ENCODE measurements around the gene EDC4. TPM values are rescaled to one million over a fixed set of nuclear protein-coding genes. Genes with fewer than 3 reads are reported as not detected.

EDC4 gene
- total and polyA plus RNA-seq, 9 of the 15 experiments (the other 6 are each of a cell fraction or from before 2014, with no cell fraction given), result 1.1 to 131 (median 74.0) TPM

DNA sequence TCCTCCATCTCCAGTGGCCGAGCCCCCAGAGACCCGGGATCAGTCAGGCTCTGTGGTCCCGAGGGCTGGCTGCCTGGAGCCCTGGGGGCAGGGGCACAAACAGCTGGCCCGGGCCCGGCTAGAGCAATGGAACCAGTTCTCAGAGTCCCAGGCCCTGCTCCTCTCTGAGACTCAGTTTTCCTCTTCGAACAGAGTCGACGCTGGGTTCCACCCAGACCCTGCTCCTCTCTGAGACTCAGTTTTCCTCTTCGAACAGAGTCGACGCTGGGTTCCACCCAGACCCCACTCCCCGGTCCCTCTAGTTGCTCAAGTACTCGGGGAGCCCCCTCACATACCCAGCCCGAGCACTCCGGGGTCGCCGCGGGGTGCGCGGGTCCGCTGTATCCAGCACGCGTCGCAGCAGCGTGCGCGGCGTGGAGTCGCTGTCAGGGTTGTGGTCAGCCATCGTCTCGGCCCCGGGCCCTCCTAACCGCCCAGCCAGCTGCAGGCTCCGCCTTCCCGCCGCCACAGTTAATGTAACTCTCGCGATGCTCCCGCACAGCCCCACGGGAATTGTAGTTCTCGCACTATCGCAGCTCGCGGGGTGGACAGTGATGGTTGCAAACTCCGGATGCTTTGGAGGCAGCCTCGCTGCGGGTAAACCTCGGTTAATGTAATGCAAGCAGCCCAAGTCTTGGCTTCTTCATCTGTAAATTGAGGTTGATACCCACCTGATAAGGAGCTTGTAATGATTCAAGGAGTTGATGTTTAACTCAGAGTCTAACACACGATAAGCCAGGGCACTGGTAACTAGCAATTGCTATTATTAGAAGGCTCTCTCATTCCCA lies 39.2 kb upstream of the EDC4 start (continued):
- TF ChIP-seq ZNF224 (CRISPR knock-in tag; IDR thresholded peaks at IDR 0.05) (no peak), PYGO2 (tag; IDR thresholded peaks at IDR 0.05) (no peak), HDAC3 (IDR thresholded peaks at IDR 0.05; ENCODE audit: borderline replicate concordance, partially characterized antibody) (no peak), CTBP1 (IDR thresholded peaks at IDR 0.05; ENCODE audit: borderline replicate concordance) (peak; percentile 70; the same call in 1 of the 2 replicates), SIX5 (IDR thresholded peaks at IDR 0.05; ENCODE audit: borderline replicate concordance in 1 of 2, insufficient read depth in 1 of 2, low read depth in 1 of 2, low read length in 2 of 2) (peak; percentile 93 to 95), CBX5 (IDR thresholded peaks at IDR 0.05; ENCODE audit: borderline replicate concordance, low read depth) (no peak), ZNF311 (CRISPR knock-in tag; IDR thresholded peaks at IDR 0.05) (no peak), TCF3 (CRISPR knock-in tag; IDR thresholded peaks at IDR 0.05) (peak; percentile 7; the same call in 1 of the 2 replicates), MAFF (IDR thresholded peaks at IDR 0.05; ENCODE audit: low read length) (peak; percentile 74; the same call in 1 of the 2 replicates), CXXC5 (CRISPR knock-in tag; IDR thresholded peaks at IDR 0.05) (peak; percentile 68), TSC22D4 (tag; IDR thresholded peaks at IDR 0.05) (no peak), MAZ (CRISPR knock-in tag; conservative IDR thresholded peaks at IDR 0.05 in 1 of 2, IDR thresholded peaks at IDR 0.05 in 1 of 2) (peak in 1 of 2 experiments; percentile 65; a peak in 3 of 4 replicates)
- TF ChIP-seq, protein P1, sequence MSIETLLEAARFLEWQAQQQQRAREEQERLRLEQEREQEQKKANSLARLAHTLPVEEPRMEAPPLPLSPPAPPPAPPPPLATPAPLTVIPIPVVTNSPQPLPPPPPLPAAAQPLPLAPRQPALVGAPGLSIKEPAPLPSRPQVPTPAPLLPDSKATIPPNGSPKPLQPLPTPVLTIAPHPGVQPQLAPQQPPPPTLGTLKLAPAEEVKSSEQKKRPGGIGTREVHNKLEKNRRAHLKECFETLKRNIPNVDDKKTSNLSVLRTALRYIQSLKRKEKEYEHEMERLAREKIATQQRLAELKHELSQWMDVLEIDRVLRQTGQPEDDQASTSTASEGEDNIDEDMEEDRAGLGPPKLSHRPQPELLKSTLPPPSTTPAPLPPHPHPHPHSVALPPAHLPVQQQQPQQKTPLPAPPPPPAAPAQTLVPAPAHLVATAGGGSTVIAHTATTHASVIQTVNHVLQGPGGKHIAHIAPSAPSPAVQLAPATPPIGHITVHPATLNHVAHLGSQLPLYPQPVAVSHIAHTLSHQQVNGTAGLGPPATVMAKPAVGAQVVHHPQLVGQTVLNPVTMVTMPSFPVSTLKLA (conservative IDR thresholded peaks at IDR 0.05), result peak; percentile 78 to 91
- TF ChIP-seq, protein P2, sequence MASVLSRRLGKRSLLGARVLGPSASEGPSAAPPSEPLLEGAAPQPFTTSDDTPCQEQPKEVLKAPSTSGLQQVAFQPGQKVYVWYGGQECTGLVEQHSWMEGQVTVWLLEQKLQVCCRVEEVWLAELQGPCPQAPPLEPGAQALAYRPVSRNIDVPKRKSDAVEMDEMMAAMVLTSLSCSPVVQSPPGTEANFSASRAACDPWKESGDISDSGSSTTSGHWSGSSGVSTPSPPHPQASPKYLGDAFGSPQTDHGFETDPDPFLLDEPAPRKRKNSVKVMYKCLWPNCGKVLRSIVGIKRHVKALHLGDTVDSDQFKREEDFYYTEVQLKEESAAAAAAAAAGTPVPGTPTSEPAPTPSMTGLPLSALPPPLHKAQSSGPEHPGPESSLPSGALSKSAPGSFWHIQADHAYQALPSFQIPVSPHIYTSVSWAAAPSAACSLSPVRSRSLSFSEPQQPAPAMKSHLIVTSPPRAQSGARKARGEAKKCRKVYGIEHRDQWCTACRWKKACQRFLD (CRISPR knock-in tag; IDR thresholded peaks at IDR 0.05), result peak; percentile 78
- TF ChIP-seq, protein P3, sequence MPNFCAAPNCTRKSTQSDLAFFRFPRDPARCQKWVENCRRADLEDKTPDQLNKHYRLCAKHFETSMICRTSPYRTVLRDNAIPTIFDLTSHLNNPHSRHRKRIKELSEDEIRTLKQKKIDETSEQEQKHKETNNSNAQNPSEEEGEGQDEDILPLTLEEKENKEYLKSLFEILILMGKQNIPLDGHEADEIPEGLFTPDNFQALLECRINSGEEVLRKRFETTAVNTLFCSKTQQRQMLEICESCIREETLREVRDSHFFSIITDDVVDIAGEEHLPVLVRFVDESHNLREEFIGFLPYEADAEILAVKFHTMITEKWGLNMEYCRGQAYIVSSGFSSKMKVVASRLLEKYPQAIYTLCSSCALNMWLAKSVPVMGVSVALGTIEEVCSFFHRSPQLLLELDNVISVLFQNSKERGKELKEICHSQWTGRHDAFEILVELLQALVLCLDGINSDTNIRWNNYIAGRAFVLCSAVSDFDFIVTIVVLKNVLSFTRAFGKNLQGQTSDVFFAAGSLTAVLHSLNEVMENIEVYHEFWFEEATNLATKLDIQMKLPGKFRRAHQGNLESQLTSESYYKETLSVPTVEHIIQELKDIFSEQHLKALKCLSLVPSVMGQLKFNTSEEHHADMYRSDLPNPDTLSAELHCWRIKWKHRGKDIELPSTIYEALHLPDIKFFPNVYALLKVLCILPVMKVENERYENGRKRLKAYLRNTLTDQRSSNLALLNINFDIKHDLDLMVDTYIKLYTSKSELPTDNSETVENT (CRISPR knock-in tag; IDR thresholded peaks at IDR 0.05), result no peak
- TF ChIP-seq, protein P4, sequence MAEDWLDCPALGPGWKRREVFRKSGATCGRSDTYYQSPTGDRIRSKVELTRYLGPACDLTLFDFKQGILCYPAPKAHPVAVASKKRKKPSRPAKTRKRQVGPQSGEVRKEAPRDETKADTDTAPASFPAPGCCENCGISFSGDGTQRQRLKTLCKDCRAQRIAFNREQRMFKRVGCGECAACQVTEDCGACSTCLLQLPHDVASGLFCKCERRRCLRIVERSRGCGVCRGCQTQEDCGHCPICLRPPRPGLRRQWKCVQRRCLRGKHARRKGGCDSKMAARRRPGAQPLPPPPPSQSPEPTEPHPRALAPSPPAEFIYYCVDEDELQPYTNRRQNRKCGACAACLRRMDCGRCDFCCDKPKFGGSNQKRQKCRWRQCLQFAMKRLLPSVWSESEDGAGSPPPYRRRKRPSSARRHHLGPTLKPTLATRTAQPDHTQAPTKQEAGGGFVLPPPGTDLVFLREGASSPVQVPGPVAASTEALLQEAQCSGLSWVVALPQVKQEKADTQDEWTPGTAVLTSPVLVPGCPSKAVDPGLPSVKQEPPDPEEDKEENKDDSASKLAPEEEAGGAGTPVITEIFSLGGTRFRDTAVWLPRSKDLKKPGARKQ (CRISPR knock-in tag; IDR thresholded peaks at IDR 0.05), result no peak
- TF ChIP-seq, protein P5, sequence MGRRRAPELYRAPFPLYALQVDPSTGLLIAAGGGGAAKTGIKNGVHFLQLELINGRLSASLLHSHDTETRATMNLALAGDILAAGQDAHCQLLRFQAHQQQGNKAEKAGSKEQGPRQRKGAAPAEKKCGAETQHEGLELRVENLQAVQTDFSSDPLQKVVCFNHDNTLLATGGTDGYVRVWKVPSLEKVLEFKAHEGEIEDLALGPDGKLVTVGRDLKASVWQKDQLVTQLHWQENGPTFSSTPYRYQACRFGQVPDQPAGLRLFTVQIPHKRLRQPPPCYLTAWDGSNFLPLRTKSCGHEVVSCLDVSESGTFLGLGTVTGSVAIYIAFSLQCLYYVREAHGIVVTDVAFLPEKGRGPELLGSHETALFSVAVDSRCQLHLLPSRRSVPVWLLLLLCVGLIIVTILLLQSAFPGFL (CRISPR knock-in tag; IDR thresholded peaks at IDR 0.05), result 0 out of 2 replicates have a peak, but pooled peaks have one; percentile 50
- TF ChIP-seq, protein P6, sequence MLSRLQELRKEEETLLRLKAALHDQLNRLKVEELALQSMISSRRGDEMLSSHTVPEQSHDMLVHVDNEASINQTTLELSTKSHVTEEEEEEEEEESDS (CRISPR knock-in tag; IDR thresholded peaks at IDR 0.05), result no peak
